ENCODE measurements around the gene CDK14.

GRCh38 chr7:90858546-90858945 lies 262.4 kb downstream of the CDK14 start:
- TF ChIP-seq POLR2A (IDR thresholded peaks at IDR 0.05; ENCODE audit: low read depth, low read length) (no peak), POLR2AphosphoS5 (IDR thresholded peaks at IDR 0.05; ENCODE audit: low read depth, low read length) (no peak)
